Measurements from ENCODE around the gene CLDN7. TPM values are rescaled to one million over a fixed set of nuclear protein-coding genes. Genes with fewer than 3 reads are reported as not detected.
A peak's percentile ranks its signal among the peaks of the same experiment; 100 is the strongest.

The CLDN7 gene
- total RNA-seq, 1 donor from 2014 or later, result 200 TPM

DNA sequence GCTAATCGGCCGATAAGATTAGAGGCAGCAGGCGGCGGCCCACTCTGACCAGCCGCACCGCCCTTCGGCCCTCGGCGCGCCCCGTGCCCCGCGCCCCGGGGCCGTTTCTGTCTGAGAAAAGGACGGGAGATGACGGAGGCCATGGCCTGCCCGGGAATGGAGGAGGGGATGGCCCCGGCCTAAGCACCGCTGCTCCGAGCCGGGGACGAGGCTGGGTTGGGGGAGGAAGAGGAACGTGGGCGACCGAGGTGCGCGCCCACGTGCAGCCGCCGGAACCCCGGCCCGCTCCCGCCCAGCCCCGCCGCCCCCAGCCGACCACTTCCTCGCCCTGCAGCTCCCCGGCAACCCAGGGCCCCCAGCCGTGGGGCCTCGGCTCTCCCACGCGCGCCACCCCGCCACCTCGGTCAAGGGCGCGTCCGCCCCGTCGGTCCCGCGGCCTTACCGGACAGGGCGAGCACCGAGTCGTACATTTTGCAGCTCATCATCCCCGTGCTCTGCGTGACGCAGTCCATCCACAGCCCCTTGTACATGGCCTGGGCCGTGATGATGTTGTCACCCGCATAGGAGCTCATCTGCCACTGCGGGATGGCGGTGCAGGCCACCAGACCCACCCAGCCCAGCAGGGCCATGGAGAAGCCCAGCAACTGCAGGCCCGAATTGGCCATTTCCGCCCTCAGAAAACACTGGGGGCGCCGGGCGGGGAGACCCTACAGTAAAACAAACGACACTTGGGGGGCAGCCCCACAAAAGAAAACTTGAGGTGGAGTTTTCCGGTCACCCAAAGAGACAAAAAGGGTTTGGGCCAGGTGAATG, 693 bp downstream of the CLDN7 start:
- peak overlapping the region; percentile 58 for H3K4me3 ChIP-seq (ENCODE audit: low read depth, low read length)
- TF ChIP-seq, protein P1, sequence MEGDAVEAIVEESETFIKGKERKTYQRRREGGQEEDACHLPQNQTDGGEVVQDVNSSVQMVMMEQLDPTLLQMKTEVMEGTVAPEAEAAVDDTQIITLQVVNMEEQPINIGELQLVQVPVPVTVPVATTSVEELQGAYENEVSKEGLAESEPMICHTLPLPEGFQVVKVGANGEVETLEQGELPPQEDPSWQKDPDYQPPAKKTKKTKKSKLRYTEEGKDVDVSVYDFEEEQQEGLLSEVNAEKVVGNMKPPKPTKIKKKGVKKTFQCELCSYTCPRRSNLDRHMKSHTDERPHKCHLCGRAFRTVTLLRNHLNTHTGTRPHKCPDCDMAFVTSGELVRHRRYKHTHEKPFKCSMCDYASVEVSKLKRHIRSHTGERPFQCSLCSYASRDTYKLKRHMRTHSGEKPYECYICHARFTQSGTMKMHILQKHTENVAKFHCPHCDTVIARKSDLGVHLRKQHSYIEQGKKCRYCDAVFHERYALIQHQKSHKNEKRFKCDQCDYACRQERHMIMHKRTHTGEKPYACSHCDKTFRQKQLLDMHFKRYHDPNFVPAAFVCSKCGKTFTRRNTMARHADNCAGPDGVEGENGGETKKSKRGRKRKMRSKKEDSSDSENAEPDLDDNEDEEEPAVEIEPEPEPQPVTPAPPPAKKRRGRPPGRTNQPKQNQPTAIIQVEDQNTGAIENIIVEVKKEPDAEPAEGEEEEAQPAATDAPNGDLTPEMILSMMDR (conservative IDR thresholded peaks at IDR 0.05; ENCODE audit: low read depth, low read length), result no peak
- DNase-seq (ENCODE audit: low read depth), result no peak

GRCh38 chr17:7260651-7261378, 1.5 kb downstream of the CLDN7 start:
- TF ChIP-seq, protein P1 (conservative IDR thresholded peaks at IDR 0.05; ENCODE audit: low read depth, low read length), result no peak
- no peak for DNase-seq (ENCODE audit: low read depth)

DNA sequence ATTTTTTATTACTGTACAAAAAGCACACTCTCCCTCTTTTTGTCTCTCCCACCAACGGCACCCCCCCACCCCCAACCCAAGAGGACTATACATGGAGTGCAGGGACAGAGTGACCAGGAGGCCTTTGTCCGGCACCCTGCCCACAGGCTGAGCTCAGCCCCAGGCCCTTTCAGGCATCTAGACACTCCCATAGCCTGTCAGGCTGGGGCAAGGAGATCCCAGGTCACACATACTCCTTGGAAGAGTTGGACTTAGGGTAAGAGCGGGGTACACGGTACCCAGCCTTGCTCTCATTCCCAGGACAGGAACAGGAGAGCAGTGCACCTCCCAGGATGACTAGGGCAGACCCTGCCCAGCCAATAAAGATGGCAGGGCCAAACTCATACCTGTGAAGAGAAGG, 2.1 kb downstream of the CLDN7 start:
- TF ChIP-seq, protein P1 (conservative IDR thresholded peaks at IDR 0.05; ENCODE audit: low read depth, low read length), result no peak
- DNase-seq (ENCODE audit: low read depth), result no peak
- H3K4me3 ChIP-seq (ENCODE audit: low read depth, low read length), result peak overlapping the region; percentile 58

More at GRCh38 chr17:7260651-7261378, 1.5 kb downstream of the CLDN7 start:
- H3K4me3 ChIP-seq (ENCODE audit: low read depth, low read length), result peak overlapping the region; percentile 58

DNA sequence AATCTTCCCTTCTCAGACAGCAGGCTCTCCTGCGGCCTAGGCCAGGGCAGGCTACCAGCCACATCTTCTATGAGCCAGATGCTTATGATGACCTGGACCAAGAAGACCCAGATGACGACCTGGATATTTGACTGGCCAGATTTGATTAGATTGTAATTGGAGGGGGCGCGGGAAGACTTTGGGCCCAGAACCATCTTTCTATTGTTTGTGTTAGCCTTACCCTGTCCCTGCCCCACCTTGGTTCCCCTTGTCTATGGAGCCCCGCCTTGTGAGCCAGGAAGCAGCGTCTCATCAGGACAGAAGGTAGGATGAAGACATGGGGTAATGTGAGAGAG, 2.8 kb downstream of the CLDN7 start:
- DNase-seq (ENCODE audit: low read depth), result no peak
- no peak overlapping the region for H3K4me3 ChIP-seq (ENCODE audit: low read depth, low read length)
- TF ChIP-seq, protein P1 (conservative IDR thresholded peaks at IDR 0.05; ENCODE audit: low read depth, low read length), result no peak

GRCh38 chr17:7258731-7259554, 3.3 kb downstream of the CLDN7 start:
- TF ChIP-seq, protein P1 (conservative IDR thresholded peaks at IDR 0.05; ENCODE audit: low read depth, low read length), result no peak
- H3K4me3 ChIP-seq (ENCODE audit: low read depth, low read length), result no peak overlapping the region
- no peak for DNase-seq (ENCODE audit: low read depth)

GRCh38 chr17:7256766-7257456, 5.4 kb downstream of the CLDN7 start:
- TF ChIP-seq, protein P1 (conservative IDR thresholded peaks at IDR 0.05; ENCODE audit: low read depth, low read length), result no peak
- DNase-seq (ENCODE audit: low read depth), result no peak

More at GRCh38 chr17:7256766-7257456, 5.4 kb downstream of the CLDN7 start:
- H3K4me3 ChIP-seq (ENCODE audit: low read depth, low read length), result no peak overlapping the region

Measured in epithelial cell of proximal tubule (primary cell).